Measurements from ENCODE around the gene EN1.

GRCh38 chr2:118835746-118836410, 11.6 kb downstream of the EN1 start:
- TF ChIP-seq, protein P1, sequence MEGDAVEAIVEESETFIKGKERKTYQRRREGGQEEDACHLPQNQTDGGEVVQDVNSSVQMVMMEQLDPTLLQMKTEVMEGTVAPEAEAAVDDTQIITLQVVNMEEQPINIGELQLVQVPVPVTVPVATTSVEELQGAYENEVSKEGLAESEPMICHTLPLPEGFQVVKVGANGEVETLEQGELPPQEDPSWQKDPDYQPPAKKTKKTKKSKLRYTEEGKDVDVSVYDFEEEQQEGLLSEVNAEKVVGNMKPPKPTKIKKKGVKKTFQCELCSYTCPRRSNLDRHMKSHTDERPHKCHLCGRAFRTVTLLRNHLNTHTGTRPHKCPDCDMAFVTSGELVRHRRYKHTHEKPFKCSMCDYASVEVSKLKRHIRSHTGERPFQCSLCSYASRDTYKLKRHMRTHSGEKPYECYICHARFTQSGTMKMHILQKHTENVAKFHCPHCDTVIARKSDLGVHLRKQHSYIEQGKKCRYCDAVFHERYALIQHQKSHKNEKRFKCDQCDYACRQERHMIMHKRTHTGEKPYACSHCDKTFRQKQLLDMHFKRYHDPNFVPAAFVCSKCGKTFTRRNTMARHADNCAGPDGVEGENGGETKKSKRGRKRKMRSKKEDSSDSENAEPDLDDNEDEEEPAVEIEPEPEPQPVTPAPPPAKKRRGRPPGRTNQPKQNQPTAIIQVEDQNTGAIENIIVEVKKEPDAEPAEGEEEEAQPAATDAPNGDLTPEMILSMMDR (IDR thresholded peaks at IDR 0.05): no peak
- TF ChIP-seq EZH2phosphoT487 (IDR thresholded peaks at IDR 0.05): peak; percentile 80

Measured in neural progenitor cell (in vitro differentiated cells).